ENCODE results near the gene HEBP2.
"Not testable (repeated sequence)": the region's sequence is repeated elsewhere in the genome, so short reads cannot be mapped to it uniquely, and the experiment has no call there.

Gene HEBP2

GRCh38 chr6:138424004-138424904 is 20.2 kb downstream of the HEBP2 start:
- Histone ChIP-seq H3K9me3 (no peaks in the 10 kb centered on the region), H3K4me3 (no peak overlapping the region), H3K36me3 (replicated peaks) (peaks cover 70% of the 10 kb centered on the region), H3K27me3 (ENCODE audit: low read depth) (no peaks in the 10 kb centered on the region), H3K4me1 (no peaks in the 10 kb centered on the region)
- in situ Hi-C loops (cut with MboI; ENCODE audit: low sequenced_read_pairs) = no loop called here
- no peak for DNase-seq (ENCODE audit: low spot score in 2 of 2)

- H3K27me3 ChIP-seq (ENCODE audit: low read depth); H3K4me3 ChIP-seq; H3K9me3 ChIP-seq; DNase-seq (ENCODE audit: low spot score in 2 of 2); in situ Hi-C loops (cut with MboI; ENCODE audit: low sequenced_read_pairs); H3K4me1 ChIP-seq: not testable (repeated sequence)
- H3K36me3 ChIP-seq (replicated peaks) = peaks cover 75% of the 10 kb centered on the region
Measured at GRCh38 chr6:138425256-138425655, 21.2 kb downstream of the HEBP2 start.

- Histone ChIP-seq H3K4me3 (no peak overlapping the region), H3K9me3 (no peaks in the 10 kb centered on the region), H3K4me1 (no peaks in the 10 kb centered on the region), H3K36me3 (replicated peaks) (peaks cover 77% of the 10 kb centered on the region), H3K27me3 (ENCODE audit: low read depth) (no peaks in the 10 kb centered on the region)
- in situ Hi-C loops (cut with MboI; ENCODE audit: low sequenced_read_pairs) = no loop called here
- no peak for DNase-seq (ENCODE audit: low spot score in 2 of 2)
Measured at GRCh38 chr6:138426500-138427123, 22.6 kb downstream of the HEBP2 start.

- DNase-seq (ENCODE audit: low spot score in 2 of 2) = no peak
- in situ Hi-C loops (cut with MboI; ENCODE audit: low sequenced_read_pairs) = no loop called here
- Histone ChIP-seq H3K9me3 (no peaks in the 10 kb centered on the region), H3K27me3 (ENCODE audit: low read depth) (no peaks in the 10 kb centered on the region), H3K4me1 (no peaks in the 10 kb centered on the region), H3K4me3 (no peak overlapping the region), H3K36me3 (replicated peaks) (peaks cover 82% of the 10 kb centered on the region)
Measured at GRCh38 chr6:138427701-138428100, 23.7 kb downstream of the HEBP2 start.

GRCh38 chr6:138428944-138429598 is 25.0 kb downstream of the HEBP2 start:
- DNase-seq (ENCODE audit: low spot score in 2 of 2) = peak; percentile 35 to 64
- H3K27me3 ChIP-seq (ENCODE audit: low read depth) = no peaks in the 10 kb centered on the region
- no peak overlapping the region for H3K4me3 ChIP-seq
- no peaks in the 10 kb centered on the region for H3K9me3 ChIP-seq
- in situ Hi-C loops (cut with MboI; ENCODE audit: low sequenced_read_pairs) = no loop called here
- peaks cover 83% of the 10 kb centered on the region for H3K36me3 ChIP-seq (replicated peaks)
- no peaks in the 10 kb centered on the region for H3K4me1 ChIP-seq

GRCh38 chr6:138429761-138430160 is 25.7 kb downstream of the HEBP2 start:
- Histone ChIP-seq H3K4me3 (no peak overlapping the region), H3K9me3 (no peaks in the 10 kb centered on the region), H3K4me1 (no peaks in the 10 kb centered on the region), H3K27me3 (ENCODE audit: low read depth) (no peaks in the 10 kb centered on the region), H3K36me3 (replicated peaks) (peaks cover 80% of the 10 kb centered on the region)
- in situ Hi-C loops (cut with MboI; ENCODE audit: low sequenced_read_pairs) = loop anchor here (5.0 to 10.0 kb wide), 3 partner anchors 83 to 335 kb away; no protein-coding TSS in a partner anchor
- DNase-seq (ENCODE audit: low spot score in 2 of 2) = no peak

- in situ Hi-C loops (cut with MboI; ENCODE audit: low sequenced_read_pairs) = loop anchor here (5.0 to 10.0 kb wide), 3 partner anchors 82 to 334 kb away; no protein-coding TSS in a partner anchor
- Histone ChIP-seq H3K36me3 (replicated peaks) (peaks cover 80% of the 10 kb centered on the region), H3K27me3 (ENCODE audit: low read depth) (no peaks in the 10 kb centered on the region), H3K4me3 (no peak overlapping the region), H3K4me1 (no peaks in the 10 kb centered on the region), H3K9me3 (no peaks in the 10 kb centered on the region)
- DNase-seq (ENCODE audit: low spot score in 2 of 2) = no peak
Measured at GRCh38 chr6:138430361-138431145, 26.5 kb downstream of the HEBP2 start.

- Histone ChIP-seq H3K27me3 (ENCODE audit: low read depth) (no peaks in the 10 kb centered on the region), H3K4me1 (no peaks in the 10 kb centered on the region), H3K4me3 (no peak overlapping the region), H3K36me3 (replicated peaks) (peaks cover 79% of the 10 kb centered on the region), H3K9me3 (no peaks in the 10 kb centered on the region)
- in situ Hi-C loops (cut with MboI; ENCODE audit: low sequenced_read_pairs) = loop anchor here (5.0 to 10.0 kb wide), 3 partner anchors 81 to 333 kb away; no protein-coding TSS in a partner anchor
- no peak for DNase-seq (ENCODE audit: low spot score in 2 of 2)
Measured at GRCh38 chr6:138431256-138432062, 27.4 kb downstream of the HEBP2 start.

- Histone ChIP-seq H3K27me3 (ENCODE audit: low read depth) (no peaks in the 10 kb centered on the region), H3K9me3 (no peaks in the 10 kb centered on the region), H3K4me1 (no peaks in the 10 kb centered on the region), H3K4me3 (no peak overlapping the region), H3K36me3 (replicated peaks) (peaks cover 79% of the 10 kb centered on the region)
- in situ Hi-C loops (cut with MboI; ENCODE audit: low sequenced_read_pairs) = loop anchor here (5.0 to 10.0 kb wide), 3 partner anchors 80 to 333 kb away; no protein-coding TSS in a partner anchor
- DNase-seq (ENCODE audit: low spot score in 2 of 2) = no peak
Measured at GRCh38 chr6:138432063-138432356, 28.0 kb downstream of the HEBP2 start.

- in situ Hi-C loops (cut with MboI; ENCODE audit: low sequenced_read_pairs) = loop anchor here (5.0 to 10.0 kb wide), 3 partner anchors 78 to 331 kb away; no protein-coding TSS in a partner anchor
- no peaks in the 10 kb centered on the region for H3K9me3 ChIP-seq
- H3K4me1 ChIP-seq = no peaks in the 10 kb centered on the region
- DNase-seq (ENCODE audit: low spot score in 2 of 2) = no peak
- H3K36me3 ChIP-seq (replicated peaks) = peaks cover 72% of the 10 kb centered on the region
- H3K27me3 ChIP-seq (ENCODE audit: low read depth) = no peaks in the 10 kb centered on the region
- no peak overlapping the region for H3K4me3 ChIP-seq
Measured at GRCh38 chr6:138434096-138434495, 30.1 kb downstream of the HEBP2 start.

GRCh38 chr6:138434925-138435324 is 30.9 kb downstream of the HEBP2 start:
- Histone ChIP-seq H3K9me3 (no peaks in the 10 kb centered on the region), H3K36me3 (replicated peaks) (peaks cover 69% of the 10 kb centered on the region), H3K4me1 (no peaks in the 10 kb centered on the region), H3K27me3 (ENCODE audit: low read depth) (no peaks in the 10 kb centered on the region), H3K4me3 (no peak overlapping the region)
- in situ Hi-C loops (cut with MboI; ENCODE audit: low sequenced_read_pairs) = loop anchor here (5.0 to 10.0 kb wide), 3 partner anchors 77 to 330 kb away; no protein-coding TSS in a partner anchor
- DNase-seq (ENCODE audit: low spot score in 2 of 2) = no peak

GRCh38 chr6:138439546-138439945 is 35.5 kb downstream of the HEBP2 start:
- Histone ChIP-seq H3K4me1 (no peaks in the 10 kb centered on the region), H3K27me3 (ENCODE audit: low read depth) (no peaks in the 10 kb centered on the region), H3K4me3 (no peak overlapping the region), H3K36me3 (replicated peaks) (peaks cover 74% of the 10 kb centered on the region), H3K9me3 (no peaks in the 10 kb centered on the region)
- in situ Hi-C loops (cut with MboI; ENCODE audit: low sequenced_read_pairs) = loop anchor here (10.0 kb wide), 1 partner anchor 325 kb away; no protein-coding TSS in a partner anchor
- DNase-seq (ENCODE audit: low spot score in 2 of 2) = no peak

Measured in HAP-1 (cell line).